ENCODE data around the gene TMBIM6.
"Not testable (repeated sequence)": the region's sequence is repeated elsewhere in the genome, so short reads cannot be mapped to it uniquely, and the experiment has no call there.

- TF ChIP-seq SMC3 (conservative IDR thresholded peaks at IDR 0.05; ENCODE audit: insufficient read depth, low read depth, low read length); PBX2 (CRISPR knock-in tag; IDR thresholded peaks at IDR 0.05; ENCODE audit: low read depth); PBX2 (tag; conservative IDR thresholded peaks at IDR 0.05; ENCODE audit: low read depth); CTCF (IDR thresholded peaks at IDR 0.05 in 2 of 3, conservative IDR thresholded peaks at IDR 0.05 in 1 of 3; ENCODE audit: insufficient read depth in 2 of 3, low read depth in 1 of 3, low read length in 3 of 3); CBFA2T3 (IDR thresholded peaks at IDR 0.05); FOS (IDR thresholded peaks at IDR 0.05; ENCODE audit: extremely low read depth, insufficient read length): not testable (repeated sequence)
Observed at GRCh38 chr12:49721355-49721754, 20.0 kb upstream of the TMBIM6 start.

All from K562 (cell line).